ENCODE measurements around the gene KNG1.
A peak's percentile ranks its signal among the peaks of the same experiment; 100 is the strongest.

The KNG1 gene

GRCh38 chr3:186772701-186773417 is 55.7 kb downstream of the KNG1 start:
- DNase-seq (ENCODE audit: low read depth, low spot score) = peak; percentile 34

GRCh38 chr3:186775999-186776398 is 58.8 kb downstream of the KNG1 start:
- DNase-seq (ENCODE audit: low read depth, low spot score) = peak; percentile 80

DNA sequence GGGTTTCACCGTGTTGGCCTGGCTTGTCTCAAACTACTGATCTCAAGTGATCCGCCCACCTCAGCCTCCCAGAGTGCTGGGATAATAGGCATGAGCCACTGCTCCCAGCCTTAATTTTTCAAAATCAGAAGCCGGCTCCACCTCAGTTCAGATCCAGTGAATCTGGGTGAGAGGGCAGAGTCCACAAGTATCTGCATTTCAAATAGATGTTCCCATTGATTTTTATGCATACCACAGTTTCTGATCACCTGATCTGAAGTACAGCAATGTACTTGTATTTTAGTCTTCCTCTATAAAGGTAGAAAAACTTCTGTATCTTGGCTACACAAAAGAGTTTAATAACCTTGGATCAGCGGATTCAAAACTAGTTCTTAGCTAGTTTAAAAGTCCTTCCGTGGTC is 62.0 kb downstream of the KNG1 start:
- no peak for DNase-seq (ENCODE audit: low read depth, low spot score)

DNA sequence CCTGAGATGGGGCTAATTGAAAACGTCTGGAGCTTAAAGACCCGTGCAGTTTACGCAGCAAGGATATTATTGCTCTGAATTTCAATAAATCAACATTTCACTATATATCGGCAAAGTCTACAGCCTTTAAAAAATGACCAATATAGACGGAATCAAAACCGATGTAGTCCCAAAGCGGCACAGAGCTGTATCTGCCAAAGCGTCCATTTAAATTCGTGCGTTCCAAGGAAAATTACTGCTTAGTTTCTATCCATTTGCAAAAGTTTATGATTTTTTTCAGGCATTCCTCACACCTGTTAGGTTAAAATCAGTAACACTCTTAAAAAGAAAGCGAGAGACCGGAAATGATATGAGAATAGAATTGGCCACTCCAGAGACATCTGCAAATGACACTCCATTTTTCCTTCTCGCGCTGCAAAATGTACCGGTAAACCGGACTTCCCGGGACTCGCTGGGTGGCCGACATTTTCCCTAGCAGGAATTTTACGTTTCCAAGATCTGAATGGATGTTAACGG is 65.4 kb downstream of the KNG1 start:
- DNase-seq (ENCODE audit: low read depth, low spot score) = no peak

GRCh38 chr3:186783058-186783730 is 66.0 kb downstream of the KNG1 start, which contains the start of gene EIF4A2:
Gene EIF4A2 (plus strand): TSS chr3:186783577. CDS start chr3:186783611, 34 bp downstream.
- peak; percentile 96 for DNase-seq (ENCODE audit: low read depth, low spot score)

DNA sequence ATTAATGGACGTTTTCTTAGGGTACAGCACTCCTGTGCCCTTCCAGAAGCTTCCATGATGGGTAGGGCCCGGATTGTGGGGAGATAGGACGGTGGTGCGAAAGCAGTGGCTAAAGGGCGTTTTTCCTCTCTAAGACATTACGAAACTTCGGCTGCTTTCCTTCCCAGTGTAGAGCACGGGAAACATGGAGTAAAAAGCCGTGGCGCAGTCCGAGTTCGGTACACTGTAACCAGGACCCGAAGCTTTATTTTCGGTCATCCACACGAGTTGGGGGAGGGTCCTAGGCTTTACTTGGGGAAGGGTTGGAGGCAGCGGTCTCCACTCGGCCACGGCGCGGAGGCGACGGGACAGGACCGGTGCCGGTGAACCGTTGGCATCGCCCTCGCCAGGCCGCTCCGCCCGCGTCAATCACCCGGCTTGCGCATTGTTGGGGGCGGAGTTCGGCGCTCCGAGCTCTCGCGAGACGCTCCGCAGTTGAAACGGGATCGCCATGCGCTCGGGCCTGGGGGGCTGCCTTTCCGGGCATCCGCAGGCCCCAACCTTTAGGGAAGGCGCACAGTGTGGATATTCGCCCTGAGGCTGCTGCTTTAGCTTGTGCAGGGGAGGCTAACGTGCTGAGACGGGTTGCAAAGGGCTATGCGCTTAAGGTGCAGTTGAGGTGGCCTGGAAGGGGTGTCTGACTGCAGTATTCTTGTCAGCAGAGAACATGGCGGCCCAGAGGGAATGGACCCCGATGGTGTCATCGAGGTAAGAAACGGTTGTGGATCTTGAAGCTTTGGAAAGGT is 66.8 kb downstream of the KNG1 start:
- DNase-seq (ENCODE audit: low read depth, low spot score) = peak; percentile 91

GRCh38 chr3:186784820-186785494 is 67.8 kb downstream of the KNG1 start:
- no peak for DNase-seq (ENCODE audit: low read depth, low spot score)

GRCh38 chr3:186785495-186786018 is 68.4 kb downstream of the KNG1 start:
- no peak for DNase-seq (ENCODE audit: low read depth, low spot score)

DNA sequence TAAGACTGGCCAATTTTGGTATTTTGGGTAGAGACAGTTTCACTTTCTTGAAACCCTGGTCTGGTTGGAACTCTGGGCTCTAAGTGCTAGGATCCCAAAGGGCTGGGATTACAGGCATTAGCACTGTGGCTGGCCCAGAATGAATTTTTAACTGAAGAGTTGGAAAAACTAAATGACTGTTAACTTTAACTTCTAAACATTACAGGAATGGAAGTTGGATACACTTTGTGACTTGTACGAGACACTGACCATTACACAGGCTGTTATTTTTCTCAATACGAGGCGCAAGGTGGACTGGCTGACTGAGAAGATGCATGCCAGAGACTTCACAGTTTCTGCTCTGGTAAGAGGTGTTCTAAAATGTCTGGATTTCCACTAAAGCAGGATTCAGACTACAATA is 69.8 kb downstream of the KNG1 start:
- DNase-seq (ENCODE audit: low read depth, low spot score) = no peak

DNA sequence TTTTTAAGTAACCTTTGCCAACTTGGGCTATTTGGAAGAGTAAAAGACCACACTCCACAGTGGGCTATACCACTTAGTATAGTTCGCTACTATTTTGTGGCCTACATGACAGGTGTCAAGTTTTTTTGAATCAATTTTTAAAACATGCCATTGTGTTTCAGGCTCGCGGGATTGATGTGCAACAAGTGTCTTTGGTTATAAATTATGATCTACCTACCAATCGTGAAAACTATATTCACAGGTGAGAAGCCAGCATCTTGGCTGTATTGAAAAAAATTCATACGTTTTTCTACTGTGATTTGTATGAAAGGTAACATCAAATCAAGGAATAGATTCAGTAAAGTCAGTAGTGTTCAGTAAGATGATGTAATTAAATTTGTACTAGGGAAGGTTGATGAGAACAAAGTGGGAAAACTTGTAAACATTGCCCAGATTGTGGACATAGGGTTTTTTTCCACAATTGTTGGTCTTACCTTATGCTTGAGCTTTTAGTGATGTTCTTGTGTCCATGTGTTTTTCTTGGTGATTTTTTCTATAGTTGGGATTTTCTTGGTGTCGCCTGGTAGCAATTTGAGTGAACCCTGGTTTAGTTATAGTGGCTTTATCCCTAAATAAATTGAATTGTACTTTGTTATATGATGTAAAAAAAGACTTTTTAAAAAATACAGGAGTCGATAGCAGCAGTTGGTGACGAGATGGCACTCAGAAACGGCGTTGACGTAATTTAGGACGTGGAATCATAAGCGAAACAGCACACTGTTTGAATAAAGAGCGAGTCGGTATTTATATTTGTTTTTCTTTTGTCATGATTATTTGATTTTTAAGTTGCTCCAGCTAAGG is 70.7 kb downstream of the KNG1 start:
- DNase-seq (ENCODE audit: low read depth, low spot score) = no peak

DNA sequence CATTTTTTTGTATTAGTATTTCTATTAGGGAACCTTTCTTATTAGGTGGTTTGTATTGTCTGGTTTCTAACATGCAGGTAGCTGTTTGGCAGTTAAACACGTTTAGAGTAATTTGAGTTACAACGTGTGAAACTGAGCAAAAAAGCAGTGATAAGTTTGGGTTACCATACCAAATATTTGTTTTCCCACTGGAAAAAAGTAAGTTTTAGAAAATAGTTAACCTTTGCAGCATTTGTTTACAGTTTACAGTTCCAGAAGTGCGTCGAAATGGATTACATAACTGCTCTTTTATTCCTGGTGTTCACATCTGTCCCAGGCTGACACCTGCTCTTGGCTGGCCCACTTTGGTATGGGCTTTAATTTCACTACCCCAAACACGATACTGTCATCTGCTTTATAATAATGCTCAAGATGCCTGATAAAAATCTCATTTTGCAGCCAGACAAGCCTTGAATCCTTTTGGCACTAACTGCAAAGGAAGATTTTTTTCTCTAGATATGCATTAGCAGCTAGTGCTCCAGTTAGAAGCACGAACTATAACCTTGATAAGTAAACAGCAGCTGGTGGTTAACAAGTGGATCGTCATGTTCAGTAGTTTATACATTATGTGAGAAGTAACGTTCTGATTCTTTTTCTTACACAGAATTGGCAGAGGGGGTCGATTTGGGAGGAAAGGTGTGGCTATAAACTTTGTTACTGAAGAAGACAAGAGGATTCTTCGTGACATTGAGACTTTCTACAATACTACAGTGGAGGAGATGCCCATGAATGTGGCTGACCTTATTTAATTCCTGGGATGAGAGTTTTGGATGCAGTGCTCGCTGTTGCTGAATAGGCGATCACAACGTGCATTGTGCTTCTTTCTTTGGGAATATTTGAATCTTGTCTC is 71.6 kb downstream of the KNG1 start:
- DNase-seq (ENCODE audit: low read depth, low spot score) = no peak

- no peak for DNase-seq (ENCODE audit: low read depth, low spot score)
Measured at GRCh38 chr3:186789554-186790260, 72.5 kb downstream of the KNG1 start.

- DNase-seq (ENCODE audit: low read depth, low spot score) = peak; percentile 51
Measured at GRCh38 chr3:186790261-186790981, 73.3 kb downstream of the KNG1 start.

Measured in astrocyte of the hippocampus (primary cell).